Pancreas (tissue), 10 donors: ENCODE results near the gene SLC1A2. TPM values are rescaled to one million over a fixed set of nuclear protein-coding genes. Genes with fewer than 3 reads are reported as not detected.

ENCODE experiments used
- ATAC-seq, 4 donors: fragments of 200-7000 bp; cut with Tn5 transposase; one replicate each; pipeline versions ENCODE4 v1.8.0 to v1.9.1; 2020; ENCODE audit warnings: mild to moderate bottlenecking in 4 of 4, moderate library complexity in 4 of 4
- DNase-seq, 6 donors: peaks; one replicate each; pipeline ENCODE4 v3.0.0-alpha.2; 2020
- FAIRE-seq: peaks from 2 replicates; lab custom pipeline; 2012; peaks lifted over from hg19 to GRCh38; lab: Jason Lieb, UNC
- H3K27ac ChIP-seq, 4 donors: fragments of 200-600 bp; sonication (generic); 1 replicate in 3 of 4; 2 replicates in 1 of 4; pipeline versions ENCODE4 v1.5.0 to v1.8.0; 2020
- H3K27me3 ChIP-seq, 4 donors: fragments of 200-600 bp; one replicate each; pipeline ENCODE4 v1.8.0; 2021
- H3K36me3 ChIP-seq, 3 donors: fragments of 200-600 bp; sonication (generic) in 1 of 3; one replicate each; pipeline versions ENCODE4 v1.5.0 to v1.8.0; 2020 to 2021
- H3K4me1 ChIP-seq, 3 donors: fragments of 200-600 bp; one replicate each; pipeline ENCODE4 v1.8.0; 2021
- H3K4me3 ChIP-seq, 4 donors: fragments of 200-600 bp; sonication (generic) in 2 of 4; one replicate each; pipeline versions ENCODE4 v1.5.0 to v1.8.0; 2020 to 2021
- H3K9me3 ChIP-seq, 4 donors: fragments of 200-600 bp; one replicate each; pipeline ENCODE4 v1.8.0; 2021
- WGBS, 2 donors: extraction: QIAGEN DNeasy Blood & Tissue Kit; methylation state at CpG; one replicate each; pipeline ENCODE4 v1.1.7; 2013; 5-methylcytosine and 5-hydroxymethylcytosine counted together
- intact Hi-C, 3 donors: fragments of 100-400 bp; cut with DNase I; formaldehyde crosslinking; loops; one replicate each; pipeline versions ENCODE4 v1.11.1 to v1.14.2; 2022
- polyA plus RNA-seq, 2 donors: library from polyadenylated mRNA; stranded (reverse); fragments of 200-250 nt; gene quantifications; one replicate each; pipeline ENCODE4 v1.2.3, GENCODE V29; 2013
- total RNA-seq, 6 donors: library from RNA; stranded (reverse); fragmentation: NEBNext Ultra II Directional in 4 of 6; extraction: Animal tissue kit (Norgen Biotek cat#: 25700) in 4 of 6; gene quantifications; one replicate each; pipeline versions ENCODE4 v1.2.1 to v1.2.4, GENCODE V29; 2021 to 2023
- TF ChIP-seq, protein P1 (sequence below), 4 donors: fragments of 200-600 bp; sonication (generic) in 3 of 4; IDR thresholded peaks; one replicate each; pipeline versions ENCODE4 v1.5.0 to v1.8.0; 2021; ENCODE audit warnings: antibody characterized with exemption in 4 of 4
- donor health status: healthy with polysubstance abuse.
- donor health status: DM: no; HTN: no; CAD: no; lungs with moderate emphysema.
- donor health status: DM: no; HTN: no; CAD: no.
- donor health status: control.
- donor health status: control.
- donor health status: Bipolar disorder and iron deficiency.
- donor health status: DM: yes; HTN: yes; CAD: no.
- donor health status: DM: no; HTN: no; CAD: no.
- donor health status: DM: no; HTN: no; CAD: no.
- donor health status: DM: yes; HTN: yes; CAD: no.

The SLC1A2 gene
- total and polyA plus RNA-seq, 8 donors, result 4.7 to 62.5 (median 35.3) TPM

DNA sequence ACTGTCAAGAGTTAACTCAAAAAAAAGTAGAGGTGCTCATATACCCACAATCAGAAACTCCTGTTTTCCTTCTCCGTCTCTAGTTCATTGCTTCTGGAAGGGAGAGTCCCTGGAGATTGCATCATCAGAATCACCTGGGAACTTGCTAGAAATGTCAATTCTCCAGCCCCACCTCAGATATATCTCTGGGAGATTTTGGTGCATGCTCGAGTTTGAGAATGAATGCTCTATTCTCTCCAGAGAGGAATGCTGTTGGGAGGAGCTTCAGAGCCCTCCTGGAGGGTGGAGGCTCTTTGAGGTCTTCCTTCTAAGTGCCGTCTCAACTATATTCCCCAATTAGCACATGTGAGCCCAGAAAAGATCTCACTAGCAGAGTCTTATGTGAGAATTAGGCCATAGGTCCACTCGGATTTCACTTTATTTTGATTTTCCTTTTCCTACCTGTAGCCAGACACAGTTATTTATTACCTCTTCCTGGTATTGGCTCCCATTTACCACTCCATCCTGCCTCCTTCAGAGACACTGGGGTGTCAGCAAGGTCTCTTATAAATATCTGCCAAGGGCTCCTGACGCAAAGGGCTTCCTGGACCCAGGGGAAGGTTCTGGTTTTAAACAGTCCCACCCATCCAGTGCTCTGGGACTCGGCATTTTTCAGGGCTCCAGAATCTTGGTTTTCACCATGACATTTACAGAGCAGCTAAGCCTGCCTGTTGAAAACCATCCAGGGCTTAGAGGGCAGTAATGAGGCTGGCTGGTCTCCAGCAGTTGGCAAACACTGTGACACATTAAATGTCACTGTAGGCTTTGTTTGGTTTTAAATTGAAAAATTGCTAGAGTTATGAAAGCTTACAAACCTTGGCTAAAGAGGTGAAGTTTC, 144.2 kb downstream of the SLC1A2 start:
- DNase-seq (peak; percentile 84 to 92 (median 90)), FAIRE-seq (no peak), ATAC-seq (peak; percentile 90 to 96 (median 92))
- peak overlapping the region in 1 of 4 donors; percentile 0 for H3K4me3 ChIP-seq
- no peaks in the 10 kb centered on the region for H3K27me3 ChIP-seq
- WGBS, 2 donors, result 14 to 20% methylated on average over 6 of the region's 6 CpGs
- TF ChIP-seq, protein P1, sequence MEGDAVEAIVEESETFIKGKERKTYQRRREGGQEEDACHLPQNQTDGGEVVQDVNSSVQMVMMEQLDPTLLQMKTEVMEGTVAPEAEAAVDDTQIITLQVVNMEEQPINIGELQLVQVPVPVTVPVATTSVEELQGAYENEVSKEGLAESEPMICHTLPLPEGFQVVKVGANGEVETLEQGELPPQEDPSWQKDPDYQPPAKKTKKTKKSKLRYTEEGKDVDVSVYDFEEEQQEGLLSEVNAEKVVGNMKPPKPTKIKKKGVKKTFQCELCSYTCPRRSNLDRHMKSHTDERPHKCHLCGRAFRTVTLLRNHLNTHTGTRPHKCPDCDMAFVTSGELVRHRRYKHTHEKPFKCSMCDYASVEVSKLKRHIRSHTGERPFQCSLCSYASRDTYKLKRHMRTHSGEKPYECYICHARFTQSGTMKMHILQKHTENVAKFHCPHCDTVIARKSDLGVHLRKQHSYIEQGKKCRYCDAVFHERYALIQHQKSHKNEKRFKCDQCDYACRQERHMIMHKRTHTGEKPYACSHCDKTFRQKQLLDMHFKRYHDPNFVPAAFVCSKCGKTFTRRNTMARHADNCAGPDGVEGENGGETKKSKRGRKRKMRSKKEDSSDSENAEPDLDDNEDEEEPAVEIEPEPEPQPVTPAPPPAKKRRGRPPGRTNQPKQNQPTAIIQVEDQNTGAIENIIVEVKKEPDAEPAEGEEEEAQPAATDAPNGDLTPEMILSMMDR (IDR thresholded peaks at IDR 0.05), result peak in 1 of 4 donors; percentile 9
- H3K27ac ChIP-seq, result peak overlapping the region; percentile 74 to 94 (median 84)
- H3K4me1 ChIP-seq, result peaks cover 27 to 36% (median 27%) of the 10 kb centered on the region in 3 donors
- no peaks in the 10 kb centered on the region for H3K9me3 ChIP-seq
- no peaks in the 10 kb centered on the region for H3K36me3 ChIP-seq
- intact Hi-C loops, result no loop called here

DNA sequence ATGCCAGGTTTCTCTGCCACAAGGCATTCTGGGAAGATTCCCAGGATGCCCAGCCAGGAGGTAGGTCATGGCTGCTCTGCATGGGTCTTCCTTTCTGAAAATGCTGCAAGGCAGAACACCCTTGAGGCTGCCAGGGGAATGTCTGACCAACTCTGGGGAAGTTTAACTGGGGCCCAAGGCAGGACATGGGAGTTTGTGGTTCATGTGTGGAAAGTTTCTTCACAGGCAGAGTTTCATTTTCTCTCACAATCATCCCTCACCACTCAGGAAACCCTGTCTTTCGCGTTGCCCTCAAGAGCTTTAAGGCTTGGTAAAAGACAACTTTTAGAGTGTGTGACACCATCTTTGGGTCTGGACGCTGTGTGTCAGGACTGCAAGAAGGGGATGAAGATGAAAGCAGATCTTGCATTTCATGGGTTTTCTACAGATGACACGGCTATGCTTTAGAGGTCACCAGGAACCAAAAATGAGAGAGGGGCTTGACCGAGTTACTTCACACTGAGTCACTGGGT, 146.9 kb downstream of the SLC1A2 start:
- peaks cover 25 to 34% (median 30%) of the 10 kb centered on the region in 3 donors for H3K4me1 ChIP-seq
- intact Hi-C loops, result no loop called here
- no peaks in the 10 kb centered on the region for H3K9me3 ChIP-seq
- DNase-seq, result no peak
- no peak overlapping the region for H3K27ac ChIP-seq
- TF ChIP-seq, protein P1 (IDR thresholded peaks at IDR 0.05), result no peak
- no peak for ATAC-seq
- 91 to 98% methylated on average over 5 of the region's 5 CpGs for WGBS, 2 donors
- no peak for FAIRE-seq
- no peaks in the 10 kb centered on the region for H3K36me3 ChIP-seq
- no peak overlapping the region for H3K4me3 ChIP-seq
- H3K27me3 ChIP-seq, result no peaks in the 10 kb centered on the region

DNA sequence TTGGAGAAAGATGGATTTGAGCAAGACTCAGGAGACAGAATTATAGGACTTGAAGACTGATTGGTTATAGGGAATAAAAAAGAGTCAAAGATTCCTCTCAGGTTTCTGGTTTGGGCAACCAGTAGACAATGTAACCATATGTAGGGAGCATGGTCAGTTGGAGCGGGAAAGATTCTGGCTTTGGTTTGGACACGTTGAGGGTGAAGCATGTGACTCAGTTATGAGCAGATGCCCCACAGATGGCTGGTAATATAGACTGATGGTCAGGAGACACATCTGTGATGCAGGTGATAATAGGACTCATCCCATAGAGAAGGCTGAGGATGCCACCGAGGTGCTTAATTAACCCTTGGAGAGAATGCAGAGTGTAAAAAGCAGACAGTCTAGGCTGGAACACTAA, 148.3 kb downstream of the SLC1A2 start:
- WGBS, 2 donors, result 95 to 98% methylated on average over 3 of the region's 3 CpGs
- FAIRE-seq (no peak), DNase-seq (no peak), ATAC-seq (no peak)
- TF ChIP-seq, protein P1 (IDR thresholded peaks at IDR 0.05), result no peak
- H3K9me3 ChIP-seq, result no peaks in the 10 kb centered on the region
- no peak overlapping the region for H3K4me3 ChIP-seq
- no peaks in the 10 kb centered on the region for H3K27me3 ChIP-seq
- H3K27ac ChIP-seq, result no peak overlapping the region
- intact Hi-C loops, result no loop called here
- peaks cover 23 to 38% (median 36%) of the 10 kb centered on the region in 3 donors for H3K4me1 ChIP-seq
- H3K36me3 ChIP-seq, result no peaks in the 10 kb centered on the region

DNA sequence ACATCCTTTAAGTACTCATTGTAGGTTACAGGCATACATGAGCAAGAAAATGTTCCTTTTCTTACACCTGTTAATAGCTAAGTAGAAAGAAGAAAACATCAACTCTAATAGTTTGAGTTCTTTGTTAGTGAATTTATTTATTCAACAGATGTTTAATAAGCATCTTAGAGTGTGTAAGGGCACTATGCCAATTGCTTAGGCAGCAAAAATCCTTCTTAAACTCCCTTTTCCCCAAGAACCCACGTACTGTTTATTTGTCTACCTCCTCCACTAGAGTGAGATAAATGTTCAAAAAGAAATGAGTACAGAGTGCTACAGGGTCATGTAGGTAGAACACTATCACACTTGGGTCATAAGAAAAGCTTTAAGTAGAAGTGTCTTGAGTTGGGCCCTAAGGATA, 149.0 kb downstream of the SLC1A2 start:
- FAIRE-seq (no peak), ATAC-seq (no peak), DNase-seq (no peak)
- Histone ChIP-seq H3K27ac (no peak overlapping the region), H3K27me3 (no peaks in the 10 kb centered on the region), H3K9me3 (no peaks in the 10 kb centered on the region), H3K4me3 (no peak overlapping the region), H3K36me3 (no peaks in the 10 kb centered on the region), H3K4me1 (peaks cover 20 to 38% (median 34%) of the 10 kb centered on the region in 3 donors)
- intact Hi-C loops, result no loop called here
- TF ChIP-seq, protein P1 (IDR thresholded peaks at IDR 0.05), result no peak
- WGBS, 2 donors, result 29 to 32% methylated on average over 1 of the region's 1 CpG
